DMS79 (cell line): ENCODE results near the gene RGL1.
A peak's percentile ranks its signal among the peaks of the same experiment; 100 is the strongest.
"Not testable (repeated sequence)": the region's sequence is repeated elsewhere in the genome, so short reads cannot be mapped to it uniquely, and the experiment has no call there.

Experiments used
- DNase-seq: peaks from one replicate; lab custom pipeline; 2025; lab: John Stamatoyannopoulos, UW

Gene RGL1

DNA sequence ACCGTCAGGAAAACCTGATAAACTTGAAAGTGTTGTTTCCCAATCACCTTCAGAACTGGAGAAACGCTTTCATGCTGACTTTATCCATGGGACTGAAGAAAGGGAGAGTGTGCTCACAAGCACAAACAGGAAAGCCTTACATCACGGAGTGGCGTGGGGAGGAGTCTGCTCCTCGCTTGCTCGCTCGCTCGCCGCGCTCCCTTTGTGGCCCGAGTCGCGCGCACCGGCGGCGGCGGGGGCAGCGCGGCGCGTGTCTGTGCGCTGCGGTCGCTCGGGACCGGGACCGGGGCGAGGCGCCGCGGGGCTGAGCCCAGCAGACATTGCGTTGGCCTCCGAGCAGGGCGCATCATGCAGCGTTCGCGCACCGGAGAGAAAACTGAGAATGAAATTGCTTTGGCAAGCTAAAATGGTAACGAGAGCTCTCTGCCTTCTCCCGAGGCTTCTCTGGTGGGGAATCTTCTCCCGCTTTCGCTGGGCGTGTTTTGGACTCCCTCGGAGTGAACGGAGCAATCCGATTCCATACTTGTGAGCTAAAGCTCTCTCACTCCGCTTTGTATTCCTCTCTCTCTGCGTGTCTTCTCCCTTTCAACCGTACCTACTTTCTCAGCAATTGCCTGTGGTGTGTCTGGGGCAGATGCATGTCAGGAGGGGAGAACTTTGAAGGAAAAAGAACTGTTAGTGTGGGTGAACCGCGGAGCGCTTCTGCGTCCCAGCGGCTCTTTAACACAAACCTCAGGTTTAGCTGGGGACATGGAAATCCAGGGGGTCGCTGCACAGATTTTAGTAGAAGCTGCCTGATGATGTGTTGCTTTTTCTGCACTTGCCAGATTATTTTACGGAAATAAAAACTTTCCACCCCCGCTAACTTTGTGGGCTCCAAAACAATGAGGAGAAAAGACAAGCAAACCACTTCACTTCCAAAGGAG lies at the start of gene RGL1:
TSS of gene RGL1 (plus strand) at position 205 of the 926 bp plus-strand sequence. CDS start at position 383, 178 bp downstream.
- DNase-seq = peak; percentile 37

DNA sequence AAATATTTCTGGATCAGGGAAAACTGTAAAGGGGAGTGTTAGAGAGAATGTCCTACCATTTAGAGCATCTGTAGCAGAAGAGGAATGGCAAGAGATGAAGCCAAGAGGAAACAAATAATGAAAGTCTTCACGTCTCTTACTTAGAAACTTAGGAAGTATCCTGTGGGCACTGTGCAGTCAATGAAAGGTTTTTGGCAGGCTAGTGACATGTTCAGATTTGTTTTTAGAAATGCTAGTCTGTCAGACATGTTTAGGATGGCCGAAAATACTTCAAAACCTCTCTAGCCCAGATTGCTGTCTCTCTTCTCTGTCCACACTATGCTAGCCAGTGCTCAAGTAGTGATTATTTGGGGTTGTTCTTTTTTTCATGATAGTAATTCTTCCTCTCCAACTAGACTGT lies 48.6 kb upstream of the RGL1 start:
- no peak for DNase-seq

DNA sequence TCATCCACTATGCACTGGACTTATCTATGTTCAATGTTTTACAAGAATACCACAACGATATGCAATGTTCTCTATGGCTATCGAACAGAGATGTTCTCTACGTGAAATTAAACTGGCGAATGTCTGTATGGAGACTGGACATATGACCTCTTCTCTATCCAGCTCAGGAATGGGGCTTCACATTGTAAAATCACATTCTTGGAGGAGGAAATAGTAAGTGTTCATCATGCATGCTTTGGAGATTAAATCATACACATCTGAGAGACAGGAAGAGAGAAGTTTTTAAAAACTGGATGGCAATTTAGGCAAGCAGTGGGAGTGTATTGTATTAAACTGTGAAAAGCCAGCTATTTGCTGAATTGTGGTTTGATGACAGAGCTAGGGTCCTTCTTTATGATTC lies 47.9 kb upstream of the RGL1 start:
- no peak for DNase-seq

DNA sequence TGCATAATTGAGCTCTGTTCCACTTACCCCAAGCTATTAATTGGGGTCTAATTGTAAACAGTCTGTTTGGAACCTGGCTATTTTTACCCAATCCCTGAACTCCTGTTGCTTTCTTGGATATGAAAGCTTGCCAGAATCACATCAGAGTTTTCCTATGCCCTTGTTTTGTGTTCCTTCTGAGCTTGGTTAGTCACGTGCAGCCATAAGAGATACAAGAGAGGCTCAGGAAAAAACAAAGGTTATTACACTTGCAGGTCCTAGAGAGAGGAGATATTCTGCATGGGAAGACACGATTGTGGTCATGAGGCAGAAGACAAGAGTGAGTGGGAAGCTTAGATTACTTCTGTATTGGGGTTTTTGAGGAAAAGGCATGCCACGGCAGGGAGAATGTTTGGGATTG lies 46.0 kb upstream of the RGL1 start:
- no peak for DNase-seq

DNA sequence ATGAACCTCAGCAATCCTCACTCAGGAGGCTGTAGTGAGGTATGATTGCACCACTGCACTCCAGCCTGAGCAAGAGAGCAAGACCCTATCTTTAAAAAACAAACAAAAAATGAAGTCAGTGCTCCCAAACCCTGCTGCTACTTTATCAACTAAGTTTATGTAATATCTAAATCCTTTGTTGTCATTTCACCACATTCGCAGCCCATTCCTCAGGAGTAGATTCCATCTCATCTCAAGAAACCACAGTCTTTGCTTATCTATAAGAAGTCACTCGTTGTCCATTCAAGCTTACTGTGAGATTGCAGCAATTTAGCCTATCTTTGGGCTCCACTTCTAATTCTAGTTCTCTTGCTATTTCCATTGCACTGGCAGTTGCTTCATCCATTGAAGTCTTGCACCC lies 44.3 kb upstream of the RGL1 start:
- no peak for DNase-seq

DNA sequence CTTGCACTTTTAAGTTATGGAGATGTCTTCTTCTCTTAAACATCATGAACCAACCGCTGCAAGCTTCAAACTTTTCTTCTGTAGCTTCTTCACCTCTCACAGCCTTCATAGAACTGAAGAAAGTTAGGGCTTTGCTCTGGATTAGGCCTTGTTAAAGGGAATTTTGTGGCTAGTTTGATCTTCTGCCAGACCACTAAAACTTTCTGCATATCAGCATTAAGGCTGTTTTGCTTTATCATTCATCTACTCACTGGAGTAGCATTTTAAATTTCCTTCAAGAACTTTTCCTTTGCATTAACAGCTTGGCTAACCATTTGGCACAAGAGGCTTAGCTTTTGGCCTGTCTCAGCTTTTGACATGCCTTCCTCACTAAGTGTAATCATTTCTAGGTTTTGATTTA lies 43.0 kb upstream of the RGL1 start:
- no peak for DNase-seq

DNA sequence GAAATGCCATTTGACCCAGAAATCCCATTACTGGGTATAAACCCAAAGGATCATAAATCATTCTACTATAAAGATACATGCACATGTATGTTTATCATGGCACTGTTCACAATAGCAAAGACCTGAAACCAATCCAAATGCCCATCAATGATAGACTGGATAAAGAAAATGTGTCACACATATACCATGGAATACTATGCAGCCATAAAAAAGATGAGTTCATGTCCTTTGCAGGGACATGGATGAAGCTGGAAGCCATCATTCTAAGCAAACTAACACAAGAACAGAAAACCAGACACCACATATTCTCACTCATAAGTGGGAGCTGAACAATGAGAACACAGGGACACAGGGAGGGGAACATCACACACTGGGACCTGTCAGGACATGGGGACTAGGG lies 42.1 kb upstream of the RGL1 start:
- not testable (repeated sequence) for DNase-seq

DNA sequence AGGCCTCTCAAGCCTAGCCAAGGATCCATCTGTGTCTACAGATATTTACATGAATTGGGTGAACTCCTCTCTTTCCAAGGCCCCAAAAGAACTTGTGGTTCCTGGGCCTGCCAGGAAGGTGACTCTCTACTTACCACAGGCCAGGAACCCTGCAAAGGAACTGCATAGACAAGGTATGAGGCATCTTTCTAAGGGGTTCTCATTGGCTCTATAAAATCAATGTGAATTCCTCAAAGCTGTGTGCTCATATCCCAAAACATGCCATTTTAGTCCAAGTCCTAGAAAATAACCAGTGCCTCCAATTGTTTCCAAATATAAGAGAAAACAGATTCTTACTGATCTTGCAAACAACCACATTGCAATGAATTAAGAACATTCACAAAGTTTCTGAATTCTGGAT lies 39.9 kb upstream of the RGL1 start:
- no peak for DNase-seq

DNA sequence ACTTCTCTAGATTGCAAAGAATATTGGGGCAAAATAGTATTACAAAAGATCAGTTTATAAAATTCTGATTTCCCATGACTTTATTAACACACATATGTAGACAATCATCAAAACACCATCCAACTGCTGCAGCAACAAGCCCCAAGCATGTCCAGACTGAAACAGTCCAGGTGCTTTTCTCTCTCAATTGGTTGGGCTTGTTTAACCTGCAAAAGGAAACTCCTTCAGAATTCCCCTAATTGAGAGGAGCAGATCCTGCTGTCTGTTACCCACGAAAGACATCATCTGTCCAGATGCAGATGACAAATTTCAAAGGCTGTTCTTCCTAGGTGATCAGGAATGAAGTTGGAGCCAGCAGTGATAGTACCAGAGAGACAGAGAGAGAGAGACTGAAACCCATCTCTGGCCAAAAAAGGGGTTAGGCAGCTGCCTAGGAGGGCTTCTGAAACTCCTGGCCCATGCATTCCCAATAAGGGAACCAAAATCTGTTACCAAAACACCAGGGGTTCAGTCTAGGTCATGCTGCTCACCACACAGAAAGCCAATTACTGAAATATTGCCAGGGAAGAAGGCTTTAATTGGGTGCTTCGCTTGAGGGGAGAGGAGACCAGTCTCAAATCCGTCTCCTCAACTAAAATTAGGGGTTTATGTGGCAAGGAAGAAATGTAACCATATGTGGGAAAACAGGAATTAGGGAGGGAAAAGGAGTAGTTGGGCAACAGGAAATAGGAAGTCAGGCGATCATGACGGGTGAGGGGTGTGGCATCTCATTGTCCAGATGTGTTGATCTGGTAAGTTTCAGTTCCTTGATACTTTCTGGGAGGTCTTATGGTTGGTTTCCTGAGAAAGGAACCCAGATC lies 34.7 kb upstream of the RGL1 start:
- DNase-seq = no peak

DNA sequence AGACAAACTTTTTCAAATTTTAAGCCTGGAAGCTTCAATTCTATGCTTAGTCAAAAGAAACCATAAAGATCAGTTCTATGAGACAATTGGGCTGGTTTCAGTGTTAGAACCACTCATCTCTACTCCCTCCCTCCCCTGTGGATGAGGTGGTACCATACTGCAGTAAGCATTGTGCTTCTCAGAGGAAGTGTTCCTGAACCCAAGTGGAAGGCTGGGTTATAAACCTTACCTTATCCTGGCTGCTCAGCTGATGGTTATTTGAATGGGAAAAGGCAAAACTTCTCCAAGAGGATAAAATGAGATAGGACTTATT lies 34.1 kb upstream of the RGL1 start:
- no peak for DNase-seq

DNA sequence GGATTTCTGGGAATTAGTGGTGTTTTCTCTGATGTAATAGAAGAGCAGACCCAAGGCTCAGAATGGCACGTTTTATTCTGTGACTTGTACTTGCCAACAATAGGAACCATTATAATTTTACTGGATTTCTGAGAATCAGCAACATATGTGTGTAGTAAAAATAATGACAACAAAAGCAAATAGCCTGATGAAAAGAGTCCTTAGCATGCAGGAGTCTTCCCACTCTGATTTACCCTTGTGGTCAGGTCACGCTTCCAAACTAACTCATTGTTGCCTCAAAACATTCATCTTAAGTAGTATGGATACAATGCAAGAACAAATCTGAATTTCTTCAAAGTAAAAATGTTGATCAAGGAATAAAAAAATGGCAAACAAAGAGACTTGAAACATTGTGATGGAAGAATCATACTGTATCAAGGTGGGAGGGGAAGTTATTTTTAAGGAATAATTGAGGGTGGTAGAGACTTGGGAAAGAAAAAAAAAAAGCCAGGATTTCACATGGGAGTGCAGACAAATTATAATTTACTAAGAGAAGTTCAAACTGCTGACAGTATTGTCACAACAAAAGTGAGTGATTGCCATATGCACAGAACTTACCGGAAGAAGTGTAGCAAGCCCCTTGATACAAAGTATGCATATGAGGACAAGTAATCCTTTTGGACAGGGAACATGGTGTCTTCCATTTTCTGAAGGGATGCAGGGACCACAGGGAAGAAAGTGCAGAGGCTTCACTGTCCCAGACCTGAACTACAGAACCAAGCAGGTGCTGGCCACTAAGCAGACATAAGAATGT lies 31.2 kb upstream of the RGL1 start:
- no peak for DNase-seq

DNA sequence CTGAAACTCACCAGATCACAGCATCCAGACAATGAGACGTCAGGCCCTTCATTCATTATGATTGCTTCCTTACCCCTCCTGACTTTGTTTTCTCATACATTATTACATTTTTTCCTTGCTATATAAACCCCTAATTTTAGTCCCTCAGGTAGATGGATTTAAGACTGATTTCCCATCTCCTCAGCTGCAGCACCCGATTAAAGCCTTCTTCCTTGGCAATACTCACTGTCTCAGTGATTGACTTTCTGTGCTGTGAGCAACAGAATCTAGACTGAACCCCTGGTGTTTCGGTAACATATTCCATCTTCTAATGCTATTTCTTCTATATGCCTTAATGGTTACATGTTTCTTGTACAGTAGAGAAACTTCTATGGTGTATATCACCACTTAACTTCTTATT lies 30.0 kb upstream of the RGL1 start:
- DNase-seq = no peak

DNA sequence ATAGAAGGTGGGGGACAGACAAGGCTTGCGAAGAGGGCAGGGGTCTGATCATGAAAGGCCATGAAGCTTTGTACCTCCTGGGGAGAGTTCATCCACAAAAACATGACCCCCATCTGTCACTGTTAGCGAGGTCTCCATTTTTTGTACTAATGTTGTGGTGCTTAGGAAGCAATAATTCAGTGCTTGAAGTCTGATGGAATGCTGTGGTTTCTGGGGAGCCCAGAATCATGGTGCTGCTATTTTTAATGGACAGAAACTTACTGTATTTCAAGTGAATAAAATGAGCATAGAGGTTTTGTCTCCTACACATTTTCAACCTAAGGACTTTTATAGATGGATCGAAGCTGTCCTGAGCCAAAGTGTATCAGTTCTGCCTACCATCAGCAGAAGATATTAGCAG lies 28.2 kb upstream of the RGL1 start:
- DNase-seq = no peak

DNA sequence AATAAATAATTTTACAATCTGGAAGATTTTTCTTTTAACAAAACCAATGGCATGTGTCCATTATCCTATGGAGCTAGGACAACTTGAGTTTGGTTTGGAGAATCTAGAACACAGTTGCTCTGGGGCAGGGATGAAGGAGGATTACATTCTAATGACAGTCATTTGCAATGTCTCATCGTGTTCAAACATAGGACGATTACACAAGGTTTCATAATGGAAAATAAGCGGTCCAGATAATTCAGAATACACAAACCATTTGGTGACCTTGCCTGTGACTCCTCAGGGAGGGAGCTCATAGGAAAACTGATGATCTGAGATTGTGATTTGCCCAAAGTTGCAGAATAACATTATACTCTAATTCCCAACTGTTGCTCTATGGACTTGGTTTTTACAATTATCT lies 27.6 kb upstream of the RGL1 start:
- DNase-seq = no peak

DNA sequence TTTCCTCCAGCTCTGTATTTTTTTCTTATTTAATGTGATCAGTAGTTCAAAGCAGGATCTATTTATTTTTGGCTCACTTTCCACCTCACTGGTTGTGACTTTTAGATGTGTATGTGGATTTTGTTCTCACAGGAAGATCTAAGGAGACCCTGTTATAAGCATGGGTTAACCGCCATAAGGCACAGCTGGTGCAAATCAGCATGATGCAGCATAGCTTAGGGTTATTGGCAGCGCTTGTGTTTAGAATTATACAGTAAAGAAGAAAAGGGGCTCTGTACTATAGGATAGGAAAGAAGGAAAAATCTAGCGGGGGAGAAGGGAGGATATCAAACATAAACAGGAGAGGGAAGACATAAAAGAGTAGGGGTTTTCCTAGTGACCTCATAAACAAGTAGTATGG lies 26.9 kb upstream of the RGL1 start:
- no peak for DNase-seq

DNA sequence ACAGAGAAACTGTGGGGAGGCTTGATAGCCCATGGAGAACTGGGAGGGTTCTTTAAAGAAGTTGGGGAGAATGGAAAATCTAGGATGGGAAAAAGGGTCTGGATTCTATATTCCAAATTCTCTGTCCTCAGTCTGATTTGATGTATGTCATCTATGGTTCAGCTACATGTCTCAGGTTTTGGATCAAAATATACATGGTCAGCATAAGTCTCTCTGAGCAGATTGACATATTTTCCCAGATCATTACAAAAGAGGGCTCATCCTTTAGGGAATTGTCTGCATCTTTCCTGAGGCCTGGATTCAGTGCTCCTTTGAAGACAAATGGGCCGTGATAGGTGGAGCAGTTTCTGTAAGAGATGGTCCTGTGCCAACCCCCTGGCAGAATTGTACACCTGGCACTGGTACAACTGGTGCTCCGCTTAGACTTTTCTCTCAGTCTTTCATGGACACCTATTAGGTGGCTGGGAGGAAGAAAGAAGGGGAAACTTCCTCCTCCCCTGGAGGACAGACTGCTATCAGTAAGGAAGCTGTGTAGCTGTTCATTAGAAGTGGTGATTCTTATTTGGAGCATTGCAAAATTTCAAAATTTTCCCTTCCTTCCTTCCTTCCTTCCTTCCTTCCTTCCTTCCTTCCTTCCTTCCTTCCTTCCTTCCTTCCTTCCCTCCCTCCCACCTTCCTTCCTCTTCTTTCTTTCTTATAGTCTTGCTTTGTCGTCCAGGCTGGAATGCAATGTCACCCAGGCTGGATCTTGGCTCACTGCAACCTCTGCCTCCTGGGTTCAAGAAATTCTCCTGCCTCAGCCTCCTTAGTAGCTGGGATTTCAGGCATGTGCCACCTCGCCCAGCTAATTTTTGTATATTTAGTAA lies 26.1 kb upstream of the RGL1 start:
- DNase-seq = peak; percentile 2

DNA sequence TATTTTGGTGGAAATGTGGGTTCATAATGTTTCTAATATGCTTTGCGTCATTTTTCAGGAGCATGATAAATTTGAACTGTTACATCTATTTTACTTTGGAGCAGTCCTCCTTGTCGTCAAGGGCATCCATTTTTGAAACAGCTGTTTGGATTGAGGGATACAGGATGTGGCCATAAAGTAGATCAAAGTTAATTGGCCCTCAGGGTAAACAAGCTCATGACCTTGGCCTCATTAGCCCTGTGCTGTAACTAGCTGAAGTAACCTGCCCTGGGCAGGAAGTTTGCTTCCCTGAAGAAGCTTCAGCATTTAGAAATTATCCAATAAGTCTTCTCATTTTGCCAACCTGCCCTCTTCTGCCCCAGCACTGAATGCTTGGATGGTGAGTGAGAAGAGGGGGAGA lies 24.8 kb upstream of the RGL1 start:
- DNase-seq = no peak

DNA sequence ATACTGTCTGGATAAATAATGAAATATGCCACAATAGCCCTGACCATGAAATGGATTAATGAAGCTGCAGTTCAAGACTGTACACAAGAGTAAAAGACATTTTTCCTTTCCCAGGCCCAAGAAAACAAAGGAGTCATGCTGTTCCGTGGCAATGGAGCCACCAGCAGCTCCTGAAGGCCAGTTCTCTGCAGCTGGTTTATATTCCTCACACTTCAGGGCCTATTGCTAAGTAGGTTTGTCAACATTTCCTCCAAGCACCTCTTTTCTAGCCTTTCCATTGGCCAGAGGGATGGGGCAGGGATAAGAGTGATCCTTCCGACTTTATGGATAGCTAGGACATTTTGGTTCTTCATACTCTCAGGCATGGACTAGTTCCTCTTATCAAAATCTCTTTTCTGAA lies 24.2 kb upstream of the RGL1 start:
- no peak for DNase-seq

DNA sequence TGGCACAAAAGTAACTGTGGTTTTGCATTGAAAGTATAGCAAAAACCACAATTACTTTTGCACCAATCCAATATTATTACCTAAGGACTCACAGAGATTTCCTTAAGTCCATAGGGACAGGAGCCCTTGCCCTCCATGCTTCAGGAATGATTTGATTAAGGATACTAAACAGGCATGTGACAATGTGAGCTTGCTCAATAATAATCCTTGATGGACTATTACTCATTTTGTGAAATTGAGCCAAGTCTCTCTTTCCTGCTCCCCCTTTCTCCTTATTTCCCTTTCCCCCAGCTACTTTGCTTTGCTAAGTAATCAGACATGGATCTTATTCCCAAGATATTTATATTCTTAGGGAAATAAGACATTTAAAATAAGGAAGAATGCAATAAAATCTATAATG lies 21.6 kb upstream of the RGL1 start:
- no peak for DNase-seq

DNA sequence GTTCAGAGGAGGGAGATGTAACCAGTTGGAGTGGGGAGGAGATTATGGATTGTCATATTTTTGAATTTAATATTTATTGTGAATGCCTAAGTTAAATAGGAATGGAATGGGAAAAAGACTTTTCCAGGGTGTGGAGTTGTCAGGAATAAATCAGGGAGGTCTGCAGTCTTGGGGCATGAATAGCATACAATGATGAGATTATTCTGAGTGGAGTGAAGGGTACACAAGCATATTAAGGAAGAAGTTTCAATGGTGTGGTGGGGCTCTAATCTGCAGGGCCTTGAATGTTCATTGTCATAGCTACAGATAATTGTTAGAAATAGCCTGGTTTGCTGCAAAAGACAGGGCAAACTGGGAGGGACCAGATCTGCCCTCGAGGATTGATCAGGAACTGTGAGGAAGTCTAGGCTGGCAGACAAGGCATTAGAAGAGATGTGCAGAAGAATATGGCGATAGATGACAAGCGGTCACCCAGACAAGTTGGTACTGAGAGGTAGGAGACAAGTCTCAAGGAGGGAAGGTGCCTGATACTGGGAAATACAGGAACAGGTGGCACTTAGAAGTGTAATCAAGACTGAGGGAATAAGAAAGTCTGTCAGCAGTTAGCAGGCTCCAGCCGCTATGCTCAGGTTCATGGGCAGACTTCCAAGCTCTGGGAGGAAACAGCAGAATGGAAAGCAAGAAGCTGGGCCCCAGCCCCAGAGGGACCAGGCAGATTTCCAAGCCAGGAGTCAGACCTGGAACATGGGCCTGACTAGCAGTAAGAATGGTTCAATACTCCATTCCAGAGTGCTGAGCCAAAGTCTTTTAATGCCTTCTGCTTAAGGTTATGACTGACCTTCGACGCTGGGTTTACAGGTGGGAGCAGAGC lies 20.9 kb upstream of the RGL1 start:
- peak; percentile 36 for DNase-seq

DNA sequence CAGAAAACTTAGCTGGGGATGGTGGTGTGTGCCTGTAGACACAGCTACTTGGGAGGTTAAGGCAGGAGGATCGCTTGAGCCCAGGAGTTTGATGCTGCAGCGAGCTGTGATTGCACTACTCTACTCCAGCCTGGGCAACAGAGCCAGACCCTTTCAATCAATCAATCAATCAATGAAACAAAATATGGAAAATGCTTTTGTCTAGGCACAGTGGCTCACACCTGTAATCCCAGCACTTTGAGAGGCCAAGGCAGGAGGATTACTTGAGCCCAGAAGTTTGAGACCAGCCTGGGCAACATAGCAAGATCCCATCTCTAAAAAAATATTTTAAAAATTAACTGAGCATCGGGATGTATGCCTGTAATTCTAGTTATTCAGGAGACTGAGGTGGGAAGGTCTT lies 19.0 kb upstream of the RGL1 start:
- DNase-seq = not testable (repeated sequence)
